K562 (cell line): ENCODE results near the gene PKD1.

Source experiments
- CBFB ChIP-seq: sonication (generic); formaldehyde crosslinking; IDR thresholded peaks from 2 replicates; pipeline ENCODE4 v1.4.0; 2020; ENCODE audit warnings: mild to moderate bottlenecking, missing genetic modification reagents
- DNMT1 ChIP-seq: fragments of 450-650 bp; IDR thresholded peaks from 2 replicates; pipeline ENCODE4 v1.6.1; 2016; ENCODE audit warnings: antibody characterized with exemption, mild to moderate bottlenecking
- EZH2 ChIP-seq: IDR thresholded peaks from 2 replicates; pipeline ENCODE4 v1.6.1; 2012; ENCODE audit warnings: low read depth, mild to moderate bottlenecking, inconsistent platforms, low read length, borderline replicate concordance
- MAZ ChIP-seq, 2 experiments: fragments of 450-650 bp in 1 of 2; sonication (generic) in 1 of 2; formaldehyde crosslinking; IDR thresholded peaks in 1 of 2; conservative IDR thresholded peaks in 1 of 2; 2 replicates each; pipeline versions ENCODE4 v1.4.0 to v1.5.0; 2020; ENCODE audit warnings: mild to moderate bottlenecking in 1 of 2, missing genetic modification reagents in 1 of 2
- POLR2AphosphoS5 ChIP-seq: IDR thresholded peaks from 2 replicates; pipeline ENCODE4 v1.6.1; 2011; ENCODE audit warnings: mild to moderate bottlenecking, low read depth, low read length, moderate library complexity; ENCODE audit not compliant: control insufficient read depth, insufficient read depth
- PRPF4 ChIP-seq: fragments of 200-400 bp; formaldehyde crosslinking; IDR thresholded peaks from one replicate; pipeline ENCODE4 v1.6.1; 2017; ENCODE audit warnings: low read length, low read depth, mild to moderate bottlenecking; ENCODE audit not compliant: insufficient read depth, poor library complexity, severe bottlenecking
- ZEB2 ChIP-seq: fragments of 450-650 bp; IDR thresholded peaks from 2 replicates; pipeline ENCODE4 v1.6.1; 2016
- TF ChIP-seq, protein P1 (sequence below), 3 experiments: IDR thresholded peaks in 2 of 3; conservative IDR thresholded peaks in 1 of 3; 2 replicates each; pipeline ENCODE4 v1.5.1; 2011 to 2012; ENCODE audit warnings: low read length in 3 of 3, mild to moderate bottlenecking in 3 of 3, control low read depth in 2 of 3, improper control_type of control experiment in 1 of 3, inconsistent platforms in 1 of 3, low read depth in 1 of 3, mixed read lengths in 1 of 3, moderate library complexity in 1 of 3; ENCODE audit not compliant: insufficient read depth in 2 of 3

DNA sequence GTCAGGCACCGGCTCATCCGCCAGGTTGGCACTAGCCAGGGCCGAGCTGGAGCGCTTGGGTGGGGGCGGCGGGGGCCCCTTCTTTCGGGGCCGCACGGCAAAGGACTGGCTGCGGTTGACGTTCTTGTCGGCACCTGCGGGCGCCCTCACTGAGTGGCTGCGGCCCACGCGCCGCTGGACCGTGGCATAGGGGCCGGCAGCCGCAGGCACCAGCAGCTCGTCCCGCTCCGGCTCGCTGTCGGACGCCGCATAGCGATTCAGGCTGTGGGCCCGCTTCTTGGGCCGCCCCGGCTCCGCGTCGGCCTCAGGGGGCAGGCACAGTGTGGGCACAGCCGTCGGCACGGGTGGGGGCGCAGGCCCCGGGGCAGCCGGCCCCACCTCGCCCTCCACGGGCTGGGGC is 44.8 kb upstream of the PKD1 start:
- TF ChIP-seq MAZ (CRISPR knock-in tag; conservative IDR thresholded peaks at IDR 0.05 in 1 of 2, IDR thresholded peaks at IDR 0.05 in 1 of 2) (no peak), ZEB2 (no peak), PRPF4 (no peak), EZH2 (no peak), DNMT1 (no peak), CBFB (CRISPR knock-in tag) (no peak), POLR2AphosphoS5 (no peak)
- TF ChIP-seq, protein P1, sequence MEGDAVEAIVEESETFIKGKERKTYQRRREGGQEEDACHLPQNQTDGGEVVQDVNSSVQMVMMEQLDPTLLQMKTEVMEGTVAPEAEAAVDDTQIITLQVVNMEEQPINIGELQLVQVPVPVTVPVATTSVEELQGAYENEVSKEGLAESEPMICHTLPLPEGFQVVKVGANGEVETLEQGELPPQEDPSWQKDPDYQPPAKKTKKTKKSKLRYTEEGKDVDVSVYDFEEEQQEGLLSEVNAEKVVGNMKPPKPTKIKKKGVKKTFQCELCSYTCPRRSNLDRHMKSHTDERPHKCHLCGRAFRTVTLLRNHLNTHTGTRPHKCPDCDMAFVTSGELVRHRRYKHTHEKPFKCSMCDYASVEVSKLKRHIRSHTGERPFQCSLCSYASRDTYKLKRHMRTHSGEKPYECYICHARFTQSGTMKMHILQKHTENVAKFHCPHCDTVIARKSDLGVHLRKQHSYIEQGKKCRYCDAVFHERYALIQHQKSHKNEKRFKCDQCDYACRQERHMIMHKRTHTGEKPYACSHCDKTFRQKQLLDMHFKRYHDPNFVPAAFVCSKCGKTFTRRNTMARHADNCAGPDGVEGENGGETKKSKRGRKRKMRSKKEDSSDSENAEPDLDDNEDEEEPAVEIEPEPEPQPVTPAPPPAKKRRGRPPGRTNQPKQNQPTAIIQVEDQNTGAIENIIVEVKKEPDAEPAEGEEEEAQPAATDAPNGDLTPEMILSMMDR (IDR thresholded peaks at IDR 0.05 in 2 of 3, conservative IDR thresholded peaks at IDR 0.05 in 1 of 3; ENCODE audit: insufficient read depth in 2 of 3, low read depth in 1 of 3, low read length in 3 of 3), result no peak
